Neutrophil (primary cell): Measurements from ENCODE around the gene MYO16.

Experiments
- H3K27ac ChIP-seq: fragments of 200-600 bp; sonication (generic); 2 replicates; pipeline ENCODE4 v1.5.1; 2016; ENCODE audit warnings: mild to moderate bottlenecking, moderate library complexity
- H3K27me3 ChIP-seq: fragments of 200-600 bp; sonication (generic); 2 replicates; pipeline ENCODE4 v1.6.0; 2016; ENCODE audit warnings: mild to moderate bottlenecking
- H3K36me3 ChIP-seq: fragments of 200-600 bp; sonication (generic); 2 replicates; pipeline ENCODE4 v1.5.1; 2017
- H3K4me1 ChIP-seq, 2 experiments: fragments of 200-600 bp in 1 of 2; sonication (generic) in 1 of 2; 1 replicate in 1 of 2; 2 replicates in 1 of 2; pipeline versions ENCODE4 v1.5.1 to v1.6.1; 2013 to 2016; ENCODE audit warnings: low read depth in 1 of 2, low read length in 1 of 2, mild to moderate bottlenecking in 1 of 2, moderate library complexity in 1 of 2; ENCODE audit not compliant: control insufficient read depth in 1 of 2, insufficient read depth in 1 of 2
- H3K4me3 ChIP-seq, 2 experiments: fragments of 200-600 bp in 1 of 2; sonication (generic) in 1 of 2; 1 replicate in 1 of 2; 2 replicates in 1 of 2; pipeline ENCODE4 v1.5.1; 2013 to 2016; ENCODE audit warnings: low read depth in 1 of 2, low read length in 1 of 2, mild to moderate bottlenecking in 1 of 2, moderate library complexity in 1 of 2
- H3K9me3 ChIP-seq: fragments of 200-600 bp; sonication (generic); 2 replicates; pipeline ENCODE4 v1.5.1; 2016
- CTCF ChIP-seq: fragments of 200-600 bp; sonication (generic); IDR thresholded peaks from 2 replicates; pipeline ENCODE4 v1.5.1; 2016; ENCODE audit warnings: antibody characterized with exemption

The MYO16 gene

DNA sequence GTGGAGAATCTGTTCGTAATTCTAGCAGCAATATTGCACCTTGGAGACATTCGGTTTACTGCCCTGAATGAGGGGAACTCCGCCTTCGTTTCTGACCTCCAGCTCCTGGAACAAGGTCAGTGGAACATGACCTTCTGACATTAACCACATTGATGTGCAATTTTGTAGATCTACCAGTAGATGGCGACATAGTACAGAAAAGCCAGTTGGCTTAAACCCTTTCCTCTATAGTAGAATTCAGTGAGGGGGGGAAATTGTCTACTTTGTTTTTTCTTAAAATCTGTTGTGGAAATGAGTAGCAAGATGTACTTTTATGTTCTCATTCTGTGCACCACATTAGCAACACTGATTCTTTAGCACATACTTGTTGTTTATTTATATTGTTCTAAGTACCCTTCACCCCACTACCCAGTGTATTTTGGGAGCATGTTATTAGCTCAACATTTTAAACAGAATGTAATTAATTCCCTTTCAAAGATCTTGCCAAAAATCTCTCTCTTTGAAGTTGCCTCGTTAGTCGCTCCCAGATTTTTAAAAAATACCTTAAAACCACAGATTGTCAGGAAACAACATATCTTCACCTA is 332.2 kb downstream of the MYO16 start:
- H3K27me3 ChIP-seq: no peaks in the 10 kb centered on the region
- H3K27ac ChIP-seq: no peak overlapping the region
- peak; percentile 85 for TF ChIP-seq CTCF
- H3K36me3 ChIP-seq: no peaks in the 10 kb centered on the region
- H3K4me3 ChIP-seq: no peak overlapping the region
- no peaks in the 10 kb centered on the region for H3K9me3 ChIP-seq
- peaks cover 12 to 14% of the 10 kb centered on the region in 2 experiments for H3K4me1 ChIP-seq

DNA sequence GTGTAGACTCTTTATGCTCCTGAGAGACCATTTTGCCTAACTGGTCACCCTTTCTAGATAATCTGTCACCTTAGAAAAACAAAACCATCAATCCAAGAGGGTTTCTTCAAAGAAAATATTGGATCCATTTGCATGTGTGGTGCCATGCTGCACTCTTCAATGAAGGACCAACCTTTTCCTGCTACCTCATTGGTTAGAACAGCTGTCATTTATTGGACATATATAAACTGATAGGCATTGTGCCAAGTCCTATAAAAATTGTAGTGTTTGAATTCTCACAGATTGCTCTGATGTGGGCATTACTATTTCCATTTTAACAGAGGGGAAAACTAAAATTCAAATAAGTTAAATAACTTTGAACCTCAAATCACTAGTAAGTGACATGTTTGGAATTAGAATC is 333.2 kb downstream of the MYO16 start:
- no peak for TF ChIP-seq CTCF
- no peaks in the 10 kb centered on the region for H3K27me3 ChIP-seq
- peaks cover 12 to 14% of the 10 kb centered on the region in 2 experiments for H3K4me1 ChIP-seq
- no peak overlapping the region for H3K27ac ChIP-seq
- H3K4me3 ChIP-seq: no peak overlapping the region
- H3K36me3 ChIP-seq: no peaks in the 10 kb centered on the region
- H3K9me3 ChIP-seq: no peaks in the 10 kb centered on the region

DNA sequence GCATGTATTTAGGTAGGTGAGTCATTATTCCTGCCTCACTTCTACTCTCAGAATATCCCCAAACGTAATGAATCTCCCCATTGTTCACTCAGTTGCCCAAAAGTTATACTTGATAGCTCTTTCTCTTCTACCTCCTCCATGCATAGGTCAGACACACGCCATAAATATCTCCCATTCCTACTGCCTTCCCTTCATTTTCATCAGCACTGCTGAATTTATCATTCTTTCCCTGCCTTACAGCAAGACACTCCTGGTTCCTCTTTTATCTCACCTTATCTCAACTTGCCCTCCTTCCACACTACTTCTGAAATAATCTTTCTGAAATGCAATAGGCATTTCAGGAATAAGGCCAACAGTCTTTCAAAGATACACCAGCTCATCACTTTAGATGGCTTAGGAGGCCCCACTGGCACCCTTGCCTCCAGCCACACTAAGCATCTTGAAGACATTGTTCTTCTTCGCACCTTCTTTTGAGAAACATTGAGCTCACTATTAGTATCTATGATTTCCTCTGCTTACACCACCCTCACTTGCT is 333.9 kb downstream of the MYO16 start:
- Histone ChIP-seq H3K9me3 (no peaks in the 10 kb centered on the region), H3K27ac (no peak overlapping the region), H3K4me1 (peaks cover 12 to 14% of the 10 kb centered on the region in 2 experiments), H3K27me3 (no peaks in the 10 kb centered on the region), H3K4me3 (no peak overlapping the region), H3K36me3 (no peaks in the 10 kb centered on the region)
- no peak for TF ChIP-seq CTCF

DNA sequence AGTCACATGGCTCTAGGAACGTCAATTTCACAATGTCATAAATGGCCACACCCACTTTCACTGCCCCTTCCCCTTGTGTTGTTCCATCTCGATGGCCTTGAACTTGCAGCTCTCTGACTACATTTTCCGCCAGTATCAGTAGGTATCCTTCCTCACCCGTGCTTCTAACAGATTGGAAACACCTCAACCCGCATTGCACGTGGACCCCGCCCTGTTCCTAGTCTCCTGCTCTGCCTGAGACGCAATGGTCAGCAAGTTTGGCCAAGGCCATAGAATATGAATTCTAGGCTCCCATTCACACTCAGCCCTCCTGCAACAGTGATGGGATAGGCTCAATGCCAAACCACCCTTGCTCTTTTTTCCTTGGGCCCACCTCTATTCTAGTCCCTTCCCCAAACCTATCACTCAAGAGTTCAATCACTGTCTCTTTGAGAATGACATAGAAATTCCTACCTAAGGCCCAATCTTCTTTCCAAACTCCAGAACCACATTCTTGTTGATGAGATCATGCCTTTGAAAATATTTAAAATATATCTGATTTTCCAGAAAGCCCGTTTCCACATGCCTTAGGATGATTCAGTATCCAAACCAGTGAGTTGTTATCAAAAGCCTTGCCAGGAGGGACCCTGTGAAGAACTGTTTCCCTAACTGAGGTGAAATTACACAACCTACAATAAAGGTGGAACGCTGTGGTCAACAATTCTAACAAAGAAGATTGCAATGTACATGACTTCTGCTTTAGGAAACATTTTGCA is 334.6 kb downstream of the MYO16 start:
- H3K4me1 ChIP-seq: peaks cover 12 to 14% of the 10 kb centered on the region in 2 experiments
- no peaks in the 10 kb centered on the region for H3K36me3 ChIP-seq
- no peaks in the 10 kb centered on the region for H3K9me3 ChIP-seq
- no peak for TF ChIP-seq CTCF
- H3K27me3 ChIP-seq: no peaks in the 10 kb centered on the region
- no peak overlapping the region for H3K27ac ChIP-seq
- H3K4me3 ChIP-seq: no peak overlapping the region

- H3K4me3 ChIP-seq: no peak overlapping the region
- no peaks in the 10 kb centered on the region for H3K36me3 ChIP-seq
- peaks cover 12 to 14% of the 10 kb centered on the region in 2 experiments for H3K4me1 ChIP-seq
- H3K27ac ChIP-seq: no peak overlapping the region
- H3K9me3 ChIP-seq: no peaks in the 10 kb centered on the region
- no peaks in the 10 kb centered on the region for H3K27me3 ChIP-seq
- TF ChIP-seq CTCF: no peak
Observed at GRCh38 chr13:108964606-108965005, 335.2 kb downstream of the MYO16 start.
